ENCODE data around the gene NUBPL.
"Not testable (repeated sequence)": the region's sequence is repeated elsewhere in the genome, so short reads cannot be mapped to it uniquely, and the experiment has no call there.

NUBPL gene

GRCh38 chr14:31749275-31749674 lies 188.1 kb downstream of the NUBPL start:
- DNase-seq: no peak

- DNase-seq: not testable (repeated sequence)
Measured at GRCh38 chr14:31751047-31751446, 189.8 kb downstream of the NUBPL start.

- no peak for DNase-seq
Measured at GRCh38 chr14:31752867-31753661, 191.9 kb downstream of the NUBPL start.

GRCh38 chr14:31758941-31759340 lies 197.7 kb downstream of the NUBPL start:
- no peak for DNase-seq

- no peak for DNase-seq
Measured at GRCh38 chr14:31760277-31760676, 199.1 kb downstream of the NUBPL start.

GRCh38 chr14:31761325-31761724 lies 200.1 kb downstream of the NUBPL start:
- no peak for DNase-seq

GRCh38 chr14:31763041-31763440 lies 201.8 kb downstream of the NUBPL start:
- DNase-seq: no peak

GRCh38 chr14:31766315-31766892 lies 205.2 kb downstream of the NUBPL start:
- no peak for DNase-seq

GRCh38 chr14:31768355-31768754 lies 207.2 kb downstream of the NUBPL start:
- DNase-seq: no peak

GRCh38 chr14:31770271-31770670 lies 209.1 kb downstream of the NUBPL start:
- DNase-seq: no peak

GRCh38 chr14:31774567-31774966 lies 213.4 kb downstream of the NUBPL start:
- no peak for DNase-seq

GRCh38 chr14:31777312-31777711 lies 216.1 kb downstream of the NUBPL start:
- no peak for DNase-seq

- peak; percentile 30 for DNase-seq
Measured at GRCh38 chr14:31781578-31781977, 220.4 kb downstream of the NUBPL start.

GRCh38 chr14:31785574-31785973 lies 224.4 kb downstream of the NUBPL start:
- DNase-seq: no peak

- no peak for DNase-seq
Measured at GRCh38 chr14:31787377-31787776, 226.2 kb downstream of the NUBPL start.

- no peak for DNase-seq
Measured at GRCh38 chr14:31788340-31788739, 227.1 kb downstream of the NUBPL start.

- DNase-seq: no peak
Measured at GRCh38 chr14:31792726-31793125, 231.5 kb downstream of the NUBPL start.

- DNase-seq: not testable (repeated sequence)
Measured at GRCh38 chr14:31797946-31798345, 236.7 kb downstream of the NUBPL start.

- no peak for DNase-seq
Measured at GRCh38 chr14:31802838-31803237, 241.6 kb downstream of the NUBPL start.

GRCh38 chr14:31806249-31806648 lies 245.0 kb downstream of the NUBPL start:
- no peak for DNase-seq

GRCh38 chr14:31811693-31812628 lies 250.8 kb downstream of the NUBPL start:
- DNase-seq: not testable (repeated sequence)

- DNase-seq: not testable (repeated sequence)
Measured at GRCh38 chr14:31813724-31814490, 252.7 kb downstream of the NUBPL start.

- no peak for DNase-seq
Measured at GRCh38 chr14:31819281-31819680, 258.1 kb downstream of the NUBPL start.
